ENCODE measurements around the gene KRTAP3-2. TPM values are rescaled to one million over a fixed set of nuclear protein-coding genes. Genes with fewer than 3 reads are reported as not detected.

The KRTAP3-2 gene
- total and polyA plus RNA-seq, 4 donors: 0.94 TPM; not detected in 3

GRCh38 chr17:40980596-40980995 is 19.1 kb downstream of the KRTAP3-2 start:
- 49 to 64% methylated on average over 8 of the region's 8 CpGs for WGBS, 2 donors
- Histone ChIP-seq H3K4me3 (no peak overlapping the region), H3K36me3 (ENCODE audit: control insufficient read depth in 4 of 4, insufficient read depth in 4 of 4, low read length in 4 of 4) (no peaks in the 10 kb centered on the region), H3K9me3 (ENCODE audit: control insufficient read depth in 4 of 4, insufficient read depth in 3 of 4, low read length in 3 of 4) (no peaks in the 10 kb centered on the region), H3K4me1 (ENCODE audit: control insufficient read depth in 5 of 5, insufficient read depth in 5 of 5, low read length in 5 of 5) (peaks cover 0 to 10% (median 8%) of the 10 kb centered on the region in 5 donors), H3K27ac (ENCODE audit: low read depth in 1 of 2, low read length in 1 of 2) (no peak overlapping the region), H3K27me3 (ENCODE audit: control insufficient read depth in 3 of 3, insufficient read depth in 3 of 3, low read length in 2 of 3) (peaks cover 0 to 4% (median 0%) of the 10 kb centered on the region in 3 donors), H3K9ac (ENCODE audit: insufficient read depth in 1 of 2, low read length in 2 of 2) (no peak overlapping the region)
- TF ChIP-seq CTCF (IDR thresholded peaks at IDR 0.05; ENCODE audit: control extremely low read depth, extremely low read depth): no peak
- ATAC-seq (ENCODE audit: insufficient read depth, low FRiP score): no peak
- DNase-seq: peak in 1 of 3 donors; percentile 80

GRCh38 chr17:40980117-40980516 is 19.6 kb downstream of the KRTAP3-2 start:
- no peak overlapping the region for H3K9ac ChIP-seq (ENCODE audit: insufficient read depth in 1 of 2, low read length in 2 of 2)
- H3K27me3 ChIP-seq (ENCODE audit: control insufficient read depth in 3 of 3, insufficient read depth in 3 of 3, low read length in 2 of 3): peaks cover 0 to 4% (median 0%) of the 10 kb centered on the region in 3 donors
- ATAC-seq (ENCODE audit: insufficient read depth, low FRiP score): no peak
- DNase-seq: no peak
- no peaks in the 10 kb centered on the region for H3K36me3 ChIP-seq (ENCODE audit: control insufficient read depth in 4 of 4, insufficient read depth in 4 of 4, low read length in 4 of 4)
- H3K27ac ChIP-seq (ENCODE audit: low read depth in 1 of 2, low read length in 1 of 2): no peak overlapping the region
- H3K4me1 ChIP-seq (ENCODE audit: control insufficient read depth in 5 of 5, insufficient read depth in 5 of 5, low read length in 5 of 5): peaks cover 0 to 10% (median 8%) of the 10 kb centered on the region in 5 donors
- WGBS, 2 donors: 87 to 89% methylated on average over 3 of the region's 3 CpGs
- H3K9me3 ChIP-seq (ENCODE audit: control insufficient read depth in 4 of 4, insufficient read depth in 3 of 4, low read length in 3 of 4): no peaks in the 10 kb centered on the region
- TF ChIP-seq CTCF (IDR thresholded peaks at IDR 0.05; ENCODE audit: control extremely low read depth, extremely low read depth): no peak
- no peak overlapping the region for H3K4me3 ChIP-seq

- TF ChIP-seq CTCF (IDR thresholded peaks at IDR 0.05; ENCODE audit: control extremely low read depth, extremely low read depth): no peak
- Histone ChIP-seq H3K4me3 (no peak overlapping the region), H3K27ac (ENCODE audit: low read depth in 1 of 2, low read length in 1 of 2) (no peak overlapping the region), H3K9me3 (ENCODE audit: control insufficient read depth in 4 of 4, insufficient read depth in 3 of 4, low read length in 3 of 4) (no peaks in the 10 kb centered on the region), H3K36me3 (ENCODE audit: control insufficient read depth in 4 of 4, insufficient read depth in 4 of 4, low read length in 4 of 4) (no peaks in the 10 kb centered on the region), H3K4me1 (ENCODE audit: control insufficient read depth in 5 of 5, insufficient read depth in 5 of 5, low read length in 5 of 5) (peaks cover 0 to 10% (median 8%) of the 10 kb centered on the region in 5 donors), H3K27me3 (ENCODE audit: control insufficient read depth in 3 of 3, insufficient read depth in 3 of 3, low read length in 2 of 3) (peaks cover 0 to 4% (median 0%) of the 10 kb centered on the region in 3 donors), H3K9ac (ENCODE audit: insufficient read depth in 1 of 2, low read length in 2 of 2) (no peak overlapping the region)
- WGBS, 2 donors: 68 to 84% methylated on average over 13 of the region's 13 CpGs
- DNase-seq (no peak), ATAC-seq (ENCODE audit: insufficient read depth, low FRiP score) (no peak)
Measured at GRCh38 chr17:40978575-40979151, 21.0 kb downstream of the KRTAP3-2 start.

GRCh38 chr17:40975516-40975915 is 24.2 kb downstream of the KRTAP3-2 start:
- Histone ChIP-seq H3K9me3 (ENCODE audit: control insufficient read depth in 4 of 4, insufficient read depth in 3 of 4, low read length in 3 of 4) (no peaks in the 10 kb centered on the region), H3K4me3 (no peak overlapping the region), H3K36me3 (ENCODE audit: control insufficient read depth in 4 of 4, insufficient read depth in 4 of 4, low read length in 4 of 4) (no peaks in the 10 kb centered on the region), H3K9ac (ENCODE audit: insufficient read depth in 1 of 2, low read length in 2 of 2) (no peak overlapping the region), H3K27ac (ENCODE audit: low read depth in 1 of 2, low read length in 1 of 2) (no peak overlapping the region), H3K27me3 (ENCODE audit: control insufficient read depth in 3 of 3, insufficient read depth in 3 of 3, low read length in 2 of 3) (peaks cover 0 to 4% (median 0%) of the 10 kb centered on the region in 3 donors), H3K4me1 (ENCODE audit: control insufficient read depth in 5 of 5, insufficient read depth in 5 of 5, low read length in 5 of 5) (peaks cover 0 to 3% (median 2%) of the 10 kb centered on the region in 5 donors)
- ATAC-seq (ENCODE audit: insufficient read depth, low FRiP score) (no peak), DNase-seq (no peak)
- no peak for TF ChIP-seq CTCF (IDR thresholded peaks at IDR 0.05; ENCODE audit: control extremely low read depth, extremely low read depth)
